ENCODE results near the gene COX7A2L.

The COX7A2L gene

DNA sequence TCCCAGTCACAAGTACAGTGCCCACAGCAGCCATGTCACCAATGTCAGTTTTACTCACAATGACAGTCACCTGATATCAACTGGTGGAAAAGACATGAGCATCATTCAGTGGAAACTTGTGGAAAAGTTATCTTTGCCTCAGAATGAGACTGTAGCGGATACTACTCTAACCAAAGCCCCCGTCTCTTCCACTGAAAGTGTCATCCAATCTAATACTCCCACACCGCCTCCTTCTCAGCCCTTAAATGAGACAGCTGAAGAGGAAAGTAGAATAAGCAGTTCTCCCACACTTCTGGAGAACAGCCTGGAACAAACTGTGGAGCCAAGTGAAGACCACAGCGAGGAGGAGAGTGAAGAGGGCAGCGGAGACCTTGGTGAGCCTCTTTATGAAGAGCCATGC lies 31.3 kb downstream of the COX7A2L start:
- H3K27ac ChIP-seq, result no peak overlapping the region
- TF ChIP-seq, protein P1, sequence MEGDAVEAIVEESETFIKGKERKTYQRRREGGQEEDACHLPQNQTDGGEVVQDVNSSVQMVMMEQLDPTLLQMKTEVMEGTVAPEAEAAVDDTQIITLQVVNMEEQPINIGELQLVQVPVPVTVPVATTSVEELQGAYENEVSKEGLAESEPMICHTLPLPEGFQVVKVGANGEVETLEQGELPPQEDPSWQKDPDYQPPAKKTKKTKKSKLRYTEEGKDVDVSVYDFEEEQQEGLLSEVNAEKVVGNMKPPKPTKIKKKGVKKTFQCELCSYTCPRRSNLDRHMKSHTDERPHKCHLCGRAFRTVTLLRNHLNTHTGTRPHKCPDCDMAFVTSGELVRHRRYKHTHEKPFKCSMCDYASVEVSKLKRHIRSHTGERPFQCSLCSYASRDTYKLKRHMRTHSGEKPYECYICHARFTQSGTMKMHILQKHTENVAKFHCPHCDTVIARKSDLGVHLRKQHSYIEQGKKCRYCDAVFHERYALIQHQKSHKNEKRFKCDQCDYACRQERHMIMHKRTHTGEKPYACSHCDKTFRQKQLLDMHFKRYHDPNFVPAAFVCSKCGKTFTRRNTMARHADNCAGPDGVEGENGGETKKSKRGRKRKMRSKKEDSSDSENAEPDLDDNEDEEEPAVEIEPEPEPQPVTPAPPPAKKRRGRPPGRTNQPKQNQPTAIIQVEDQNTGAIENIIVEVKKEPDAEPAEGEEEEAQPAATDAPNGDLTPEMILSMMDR (conservative IDR thresholded peaks at IDR 0.05), result no peak

DNA sequence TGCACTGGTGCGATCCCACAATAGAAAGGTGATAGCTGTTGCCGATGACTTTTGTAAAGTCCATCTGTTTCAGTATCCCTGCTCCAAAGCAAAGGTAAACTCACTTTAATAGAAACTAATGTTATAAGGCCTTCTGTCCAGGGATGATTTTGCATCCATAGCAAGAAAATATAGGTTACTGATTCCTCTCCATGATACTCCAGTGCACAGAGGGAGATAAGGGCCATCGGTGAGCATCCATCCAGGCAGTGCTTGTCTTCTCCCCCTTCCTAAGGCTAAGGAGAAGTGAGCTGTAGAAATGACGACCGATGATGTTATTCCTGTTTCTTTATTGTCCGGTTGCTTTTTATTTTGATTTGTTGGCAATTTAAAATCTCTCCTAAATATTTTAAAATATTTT lies 32.1 kb downstream of the COX7A2L start:
- H3K27ac ChIP-seq, result no peak overlapping the region
- TF ChIP-seq, protein P1 (conservative IDR thresholded peaks at IDR 0.05), result no peak

DNA sequence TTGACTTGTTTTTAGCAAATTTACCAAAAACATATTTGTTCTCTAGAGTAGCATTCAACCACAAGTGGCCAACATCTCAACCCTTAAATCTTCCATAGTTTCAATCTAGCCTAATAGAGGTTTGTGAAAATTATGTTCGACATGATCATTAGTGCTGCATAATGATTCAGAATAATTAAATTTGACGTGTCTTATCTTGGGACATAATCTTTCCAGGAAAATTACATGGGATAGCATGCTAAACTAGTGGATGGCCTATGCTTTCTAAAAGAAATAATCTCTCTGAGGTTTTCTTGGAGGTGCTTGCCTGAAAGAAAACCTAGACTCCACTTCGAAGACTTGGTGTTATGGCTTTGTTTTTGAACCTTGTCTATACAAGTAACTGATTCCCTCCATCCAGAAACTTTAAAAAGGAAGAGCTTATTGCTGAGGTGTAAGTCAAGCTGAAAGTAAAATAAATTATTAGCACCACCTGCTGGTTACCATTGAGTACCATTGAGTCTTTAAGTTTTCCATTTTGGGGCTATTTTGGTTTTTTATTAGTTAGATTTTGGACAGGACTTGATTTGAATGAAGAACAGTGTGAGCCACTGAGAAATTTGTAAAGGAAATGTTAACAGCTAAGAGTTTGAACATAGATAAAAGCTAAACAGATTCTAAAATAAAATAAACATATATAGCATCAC lies 32.7 kb downstream of the COX7A2L start:
- TF ChIP-seq, protein P1 (conservative IDR thresholded peaks at IDR 0.05), result peak; percentile 72
- peak overlapping the region; percentile 79 for H3K27ac ChIP-seq

GRCh38 chr2:42327125-42327524 lies 33.9 kb downstream of the COX7A2L start:
- TF ChIP-seq, protein P1 (conservative IDR thresholded peaks at IDR 0.05), result no peak
- peak overlapping the region; percentile 79 for H3K27ac ChIP-seq

DNA sequence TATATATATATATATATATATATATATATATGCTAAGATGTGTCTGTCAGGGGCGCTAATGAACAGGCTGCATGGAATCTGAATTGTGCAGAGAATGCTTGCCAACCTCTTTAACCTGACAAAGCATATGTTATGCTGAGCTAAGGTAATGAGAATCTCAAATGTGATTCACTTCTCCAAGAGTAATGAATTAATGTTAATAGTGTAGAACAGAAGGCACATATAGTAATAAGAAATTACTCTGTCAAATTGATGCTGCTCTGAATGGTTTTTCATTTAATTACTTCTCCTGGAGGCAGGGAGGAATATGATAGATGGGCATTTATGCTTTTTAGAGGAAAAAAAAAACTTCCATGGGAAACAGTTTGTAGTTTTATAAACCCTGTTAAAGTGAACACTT lies 35.4 kb downstream of the COX7A2L start:
- peak overlapping the region; percentile 79 for H3K27ac ChIP-seq
- TF ChIP-seq, protein P1 (conservative IDR thresholded peaks at IDR 0.05), result no peak

GRCh38 chr2:42324949-42325348 lies 36.1 kb downstream of the COX7A2L start:
- peak overlapping the region; percentile 2; the same call in 1 of the 2 replicates for H3K27ac ChIP-seq
- TF ChIP-seq, protein P1 (conservative IDR thresholded peaks at IDR 0.05), result no peak

DNA sequence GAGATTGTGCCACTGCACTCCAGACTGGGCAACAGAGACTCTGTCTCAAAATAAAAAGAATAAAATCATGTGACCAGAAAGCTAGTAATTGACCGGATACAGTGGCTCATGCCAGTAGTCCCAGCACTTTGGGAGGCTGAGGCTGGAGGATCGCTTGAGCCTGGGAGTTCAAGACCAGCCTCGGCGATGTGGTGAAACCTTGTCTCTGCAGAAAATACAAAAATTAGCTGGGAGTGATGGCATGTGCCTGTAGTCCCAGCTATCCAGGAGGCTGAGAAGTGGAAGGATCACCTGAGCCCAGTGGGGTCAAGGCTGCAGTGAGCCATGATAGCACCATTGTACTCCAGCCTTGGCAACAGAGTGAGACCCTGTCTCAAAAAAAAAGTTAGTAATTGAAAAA lies 36.8 kb downstream of the COX7A2L start:
- peak overlapping the region; percentile 2; the same call in 1 of the 2 replicates for H3K27ac ChIP-seq

More for the DNA sequence above, 36.8 kb downstream of the COX7A2L start:
- TF ChIP-seq, protein P1 (conservative IDR thresholded peaks at IDR 0.05), result no peak
